HepG2 (cell line): ENCODE results near the gene ZNF764. TPM values are rescaled to one million over a fixed set of nuclear protein-coding genes. Genes with fewer than 3 reads are reported as not detected.
A peak's percentile ranks its signal among the peaks of the same experiment; 100 is the strongest.

Source experiments
- FOXO1 ChIP-seq: sonication (generic); formaldehyde crosslinking; IDR thresholded peaks from 2 replicates; pipeline ENCODE4 v1.4.0; 2020; ENCODE audit warnings: missing genetic modification reagents
- GFI1 ChIP-seq: sonication (generic); formaldehyde crosslinking; IDR thresholded peaks from 2 replicates; pipeline ENCODE4 v1.5.0; 2020; ENCODE audit warnings: missing genetic modification reagents, mild to moderate bottlenecking, borderline replicate concordance
- HDAC1 ChIP-seq: sonication (generic); formaldehyde crosslinking; IDR thresholded peaks from 2 replicates; pipeline ENCODE4 v1.5.1; 2020; ENCODE audit warnings: mild to moderate bottlenecking, missing genetic modification reagents
- HNRNPLL ChIP-seq: fragments of 200-400 bp; formaldehyde crosslinking; IDR thresholded peaks from 2 replicates; pipeline ENCODE4 v1.6.1; 2017; ENCODE audit warnings: mild to moderate bottlenecking, low read depth, low read length; ENCODE audit not compliant: poor library complexity, severe bottlenecking
- PRPF4 ChIP-seq: fragments of 200-400 bp; formaldehyde crosslinking; IDR thresholded peaks from 2 replicates; pipeline ENCODE4 v1.6.1; 2016; ENCODE audit warnings: low read length, low read depth; ENCODE audit not compliant: poor library complexity, severe bottlenecking
- SALL1 ChIP-seq: sonication (generic); formaldehyde crosslinking; IDR thresholded peaks from 2 replicates; pipeline ENCODE4 v1.8.0; 2022; ENCODE audit warnings: mild to moderate bottlenecking, missing genetic modification reagents
- ZNF446 ChIP-seq: sonication (generic); formaldehyde crosslinking; IDR thresholded peaks from 2 replicates; pipeline ENCODE4 v1.5.0; 2020; ENCODE audit warnings: mild to moderate bottlenecking, missing genetic modification reagents
- polyA plus RNA-seq, 8 experiments: library from polyadenylated mRNA; depleted of rRNA in 3 of 8; stranded (reverse) in 7 of 8; unstranded in 1 of 8; fragments of >200 nt; fragmentation: Illumina TruSeq in 4 of 8; extraction: Trizol in 4 of 8; gene quantifications; 2 replicates each; pipeline versions ENCODE4 v1.2.1 to v1.2.3, GENCODE V29; 2011 to 2016; ENCODE audit warnings: low read depth in 4 of 8, missing spikeins in 1 of 8, mixed read lengths in 1 of 8; ENCODE audit not compliant: insufficient read depth in 1 of 8
- total RNA-seq, 5 experiments: library from RNA; depleted of rRNA; stranded (reverse); fragments of >200 nt; fragmentation: Illumina TruSeq; extraction: Trizol; gene quantifications; 2 replicates each; pipeline ENCODE4 v1.2.3, GENCODE V29; 2016; ENCODE audit warnings: low read depth in 1 of 5
- TF ChIP-seq, protein P1 (sequence below): sonication (generic); formaldehyde crosslinking; IDR thresholded peaks from 2 replicates; pipeline ENCODE4 v1.5.0; 2020; ENCODE audit warnings: missing genetic modification reagents
- TF ChIP-seq, protein P2 (sequence below): sonication (generic); formaldehyde crosslinking; IDR thresholded peaks from 2 replicates; pipeline ENCODE4 v1.5.0; 2020; ENCODE audit warnings: mild to moderate bottlenecking, low read depth, missing genetic modification reagents, borderline replicate concordance
- TF ChIP-seq, protein P3 (sequence below): sonication (generic); formaldehyde crosslinking; IDR thresholded peaks from 2 replicates; pipeline ENCODE4 v1.5.1; 2020; ENCODE audit warnings: missing genetic modification reagents, mild to moderate bottlenecking, borderline replicate concordance
- TF ChIP-seq, protein P4 (sequence below): sonication (generic); formaldehyde crosslinking; IDR thresholded peaks from 2 replicates; pipeline ENCODE4 v1.5.0; 2020; ENCODE audit warnings: mild to moderate bottlenecking, missing genetic modification reagents, moderate library complexity
- TF ChIP-seq, protein P5 (sequence below), 2 experiments: sonication (generic) in 1 of 2; formaldehyde crosslinking in 1 of 2; IDR thresholded peaks; 2 replicates each; pipeline versions ENCODE4 v1.4.0 to v1.6.1; 2018 to 2020; ENCODE audit warnings: missing genetic modification reagents in 2 of 2, borderline replicate concordance in 1 of 2, low read depth in 1 of 2, mild to moderate bottlenecking in 1 of 2, missing biosample characterization in 1 of 2
- TF ChIP-seq, protein P6 (sequence below): sonication (generic); formaldehyde crosslinking; IDR thresholded peaks from 2 replicates; pipeline ENCODE4 v1.4.0; 2020; ENCODE audit warnings: missing genetic modification reagents, mild to moderate bottlenecking, borderline replicate concordance
- TF ChIP-seq, protein P7 (sequence below): sonication (generic); formaldehyde crosslinking; IDR thresholded peaks from 2 replicates; pipeline ENCODE4 v1.5.1; 2020; ENCODE audit warnings: missing genetic modification reagents, mild to moderate bottlenecking, borderline replicate concordance

ZNF764 gene
- total and polyA plus RNA-seq, 2 of the 13 experiments (the other 11 are each of a cell fraction or from before 2014, with no cell fraction given), result 4.1 to 9.1 TPM

DNA sequence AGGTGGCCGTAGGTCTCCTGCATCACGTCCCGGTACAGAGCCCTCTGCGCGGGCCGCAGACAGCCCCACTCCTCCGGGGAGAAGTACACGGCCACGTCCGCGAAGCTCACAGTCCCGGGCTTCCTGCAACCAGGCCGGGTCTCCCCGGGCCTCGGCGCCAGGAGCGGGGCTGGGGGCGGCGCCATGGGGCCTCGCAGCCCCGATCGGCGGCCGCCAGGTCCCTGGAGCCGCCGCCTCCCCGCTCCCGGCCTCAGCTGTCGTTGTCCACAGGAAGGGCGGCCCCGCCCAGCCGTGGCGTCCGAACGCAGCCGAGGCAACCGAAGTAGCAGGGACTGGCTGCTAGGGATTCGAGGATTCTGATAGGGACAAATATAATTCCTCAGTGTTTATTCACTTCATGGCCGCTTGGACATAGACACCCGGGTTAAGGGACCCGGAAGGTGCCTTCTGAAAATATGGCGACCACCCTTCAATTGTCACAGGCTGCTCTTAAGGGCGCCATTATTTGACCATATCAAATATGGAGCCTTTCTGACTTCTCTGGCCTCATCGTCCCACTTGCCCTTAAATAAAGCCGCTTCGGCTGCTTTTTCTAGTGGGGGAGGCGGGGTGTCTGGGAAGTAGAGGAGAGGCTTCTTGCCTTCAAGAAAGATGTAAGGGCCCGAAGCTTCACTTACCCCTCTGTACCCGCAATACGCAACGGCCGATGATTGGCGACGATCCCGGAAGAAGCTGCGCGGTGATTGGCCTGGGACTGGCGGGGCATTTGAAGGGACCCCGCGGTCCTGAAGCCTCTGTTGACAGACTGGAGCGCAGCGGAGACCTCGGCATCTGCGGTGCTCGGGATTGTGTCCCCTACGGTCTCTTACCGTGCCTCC, 13.5 kb upstream of the ZNF764 start, which contains the start of gene ZNF688 (continued):
- TF ChIP-seq HDAC1 (CRISPR knock-in tag), result peak; percentile 100
- TF ChIP-seq, protein P1, sequence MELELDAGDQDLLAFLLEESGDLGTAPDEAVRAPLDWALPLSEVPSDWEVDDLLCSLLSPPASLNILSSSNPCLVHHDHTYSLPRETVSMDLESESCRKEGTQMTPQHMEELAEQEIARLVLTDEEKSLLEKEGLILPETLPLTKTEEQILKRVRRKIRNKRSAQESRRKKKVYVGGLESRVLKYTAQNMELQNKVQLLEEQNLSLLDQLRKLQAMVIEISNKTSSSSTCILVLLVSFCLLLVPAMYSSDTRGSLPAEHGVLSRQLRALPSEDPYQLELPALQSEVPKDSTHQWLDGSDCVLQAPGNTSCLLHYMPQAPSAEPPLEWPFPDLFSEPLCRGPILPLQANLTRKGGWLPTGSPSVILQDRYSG (CRISPR knock-in tag), result no peak; the same call in 1 of the 2 replicates
- TF ChIP-seq PRPF4, result no peak
- TF ChIP-seq, protein P2, sequence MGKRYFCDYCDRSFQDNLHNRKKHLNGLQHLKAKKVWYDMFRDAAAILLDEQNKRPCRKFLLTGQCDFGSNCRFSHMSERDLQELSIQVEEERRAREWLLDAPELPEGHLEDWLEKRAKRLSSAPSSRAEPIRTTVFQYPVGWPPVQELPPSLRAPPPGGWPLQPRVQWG (CRISPR knock-in tag), result no peak
- 0 out of 2 replicates have a peak, but pooled peaks have one; percentile 41 for TF ChIP-seq GFI1
- TF ChIP-seq ZNF446 (CRISPR knock-in tag), result peak; percentile 94
- TF ChIP-seq, protein P3, sequence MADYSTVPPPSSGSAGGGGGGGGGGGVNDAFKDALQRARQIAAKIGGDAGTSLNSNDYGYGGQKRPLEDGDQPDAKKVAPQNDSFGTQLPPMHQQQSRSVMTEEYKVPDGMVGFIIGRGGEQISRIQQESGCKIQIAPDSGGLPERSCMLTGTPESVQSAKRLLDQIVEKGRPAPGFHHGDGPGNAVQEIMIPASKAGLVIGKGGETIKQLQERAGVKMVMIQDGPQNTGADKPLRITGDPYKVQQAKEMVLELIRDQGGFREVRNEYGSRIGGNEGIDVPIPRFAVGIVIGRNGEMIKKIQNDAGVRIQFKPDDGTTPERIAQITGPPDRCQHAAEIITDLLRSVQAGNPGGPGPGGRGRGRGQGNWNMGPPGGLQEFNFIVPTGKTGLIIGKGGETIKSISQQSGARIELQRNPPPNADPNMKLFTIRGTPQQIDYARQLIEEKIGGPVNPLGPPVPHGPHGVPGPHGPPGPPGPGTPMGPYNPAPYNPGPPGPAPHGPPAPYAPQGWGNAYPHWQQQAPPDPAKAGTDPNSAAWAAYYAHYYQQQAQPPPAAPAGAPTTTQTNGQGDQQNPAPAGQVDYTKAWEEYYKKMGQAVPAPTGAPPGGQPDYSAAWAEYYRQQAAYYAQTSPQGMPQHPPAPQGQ, result no peak
- TF ChIP-seq HNRNPLL, result peak; percentile 61
- TF ChIP-seq, protein P4, sequence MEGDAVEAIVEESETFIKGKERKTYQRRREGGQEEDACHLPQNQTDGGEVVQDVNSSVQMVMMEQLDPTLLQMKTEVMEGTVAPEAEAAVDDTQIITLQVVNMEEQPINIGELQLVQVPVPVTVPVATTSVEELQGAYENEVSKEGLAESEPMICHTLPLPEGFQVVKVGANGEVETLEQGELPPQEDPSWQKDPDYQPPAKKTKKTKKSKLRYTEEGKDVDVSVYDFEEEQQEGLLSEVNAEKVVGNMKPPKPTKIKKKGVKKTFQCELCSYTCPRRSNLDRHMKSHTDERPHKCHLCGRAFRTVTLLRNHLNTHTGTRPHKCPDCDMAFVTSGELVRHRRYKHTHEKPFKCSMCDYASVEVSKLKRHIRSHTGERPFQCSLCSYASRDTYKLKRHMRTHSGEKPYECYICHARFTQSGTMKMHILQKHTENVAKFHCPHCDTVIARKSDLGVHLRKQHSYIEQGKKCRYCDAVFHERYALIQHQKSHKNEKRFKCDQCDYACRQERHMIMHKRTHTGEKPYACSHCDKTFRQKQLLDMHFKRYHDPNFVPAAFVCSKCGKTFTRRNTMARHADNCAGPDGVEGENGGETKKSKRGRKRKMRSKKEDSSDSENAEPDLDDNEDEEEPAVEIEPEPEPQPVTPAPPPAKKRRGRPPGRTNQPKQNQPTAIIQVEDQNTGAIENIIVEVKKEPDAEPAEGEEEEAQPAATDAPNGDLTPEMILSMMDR (CRISPR knock-in tag), result no peak
- TF ChIP-seq, protein P5, sequence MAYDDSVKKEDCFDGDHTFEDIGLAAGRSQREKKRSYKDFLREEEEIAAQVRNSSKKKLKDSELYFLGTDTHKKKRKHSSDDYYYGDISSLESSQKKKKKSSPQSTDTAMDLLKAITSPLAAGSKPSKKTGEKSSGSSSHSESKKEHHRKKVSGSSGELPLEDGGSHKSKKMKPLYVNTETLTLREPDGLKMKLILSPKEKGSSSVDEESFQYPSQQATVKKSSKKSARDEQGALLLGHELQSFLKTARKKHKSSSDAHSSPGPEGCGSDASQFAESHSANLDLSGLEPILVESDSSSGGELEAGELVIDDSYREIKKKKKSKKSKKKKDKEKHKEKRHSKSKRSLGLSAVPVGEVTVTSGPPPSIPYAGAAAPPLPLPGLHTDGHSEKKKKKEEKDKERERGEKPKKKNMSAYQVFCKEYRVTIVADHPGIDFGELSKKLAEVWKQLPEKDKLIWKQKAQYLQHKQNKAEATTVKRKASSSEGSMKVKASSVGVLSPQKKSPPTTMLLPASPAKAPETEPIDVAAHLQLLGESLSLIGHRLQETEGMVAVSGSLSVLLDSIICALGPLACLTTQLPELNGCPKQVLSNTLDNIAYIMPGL (CRISPR knock-in tag; IDR thresholded peaks at IDR 0.05; ENCODE audit: borderline replicate concordance in 1 of 2, low read depth in 1 of 2), result peak in 1 of 2 experiments; percentile 80; a peak in 3 of 4 replicates
- peak; percentile 12; the same call in 1 of the 2 replicates for TF ChIP-seq FOXO1 (CRISPR knock-in tag)
- TF ChIP-seq, protein P6, sequence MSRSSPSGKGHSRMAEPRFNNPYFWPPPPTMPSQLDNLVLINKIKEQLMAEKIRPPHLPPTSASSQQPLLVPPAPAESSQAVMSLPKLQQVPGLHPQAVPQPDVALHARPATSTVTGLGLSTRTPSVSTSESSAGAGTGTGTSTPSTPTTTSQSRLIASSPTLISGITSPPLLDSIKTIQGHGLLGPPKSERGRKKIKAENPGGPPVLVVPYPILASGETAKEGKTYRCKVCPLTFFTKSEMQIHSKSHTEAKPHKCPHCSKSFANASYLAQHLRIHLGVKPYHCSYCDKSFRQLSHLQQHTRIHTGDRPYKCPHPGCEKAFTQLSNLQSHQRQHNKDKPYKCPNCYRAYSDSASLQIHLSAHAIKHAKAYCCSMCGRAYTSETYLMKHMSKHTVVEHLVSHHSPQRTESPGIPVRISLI, result 0 out of 2 replicates have a peak, but pooled peaks have one; percentile 13
- peak; percentile 53 for TF ChIP-seq SALL1 (CRISPR knock-in tag)
- TF ChIP-seq, protein P7, sequence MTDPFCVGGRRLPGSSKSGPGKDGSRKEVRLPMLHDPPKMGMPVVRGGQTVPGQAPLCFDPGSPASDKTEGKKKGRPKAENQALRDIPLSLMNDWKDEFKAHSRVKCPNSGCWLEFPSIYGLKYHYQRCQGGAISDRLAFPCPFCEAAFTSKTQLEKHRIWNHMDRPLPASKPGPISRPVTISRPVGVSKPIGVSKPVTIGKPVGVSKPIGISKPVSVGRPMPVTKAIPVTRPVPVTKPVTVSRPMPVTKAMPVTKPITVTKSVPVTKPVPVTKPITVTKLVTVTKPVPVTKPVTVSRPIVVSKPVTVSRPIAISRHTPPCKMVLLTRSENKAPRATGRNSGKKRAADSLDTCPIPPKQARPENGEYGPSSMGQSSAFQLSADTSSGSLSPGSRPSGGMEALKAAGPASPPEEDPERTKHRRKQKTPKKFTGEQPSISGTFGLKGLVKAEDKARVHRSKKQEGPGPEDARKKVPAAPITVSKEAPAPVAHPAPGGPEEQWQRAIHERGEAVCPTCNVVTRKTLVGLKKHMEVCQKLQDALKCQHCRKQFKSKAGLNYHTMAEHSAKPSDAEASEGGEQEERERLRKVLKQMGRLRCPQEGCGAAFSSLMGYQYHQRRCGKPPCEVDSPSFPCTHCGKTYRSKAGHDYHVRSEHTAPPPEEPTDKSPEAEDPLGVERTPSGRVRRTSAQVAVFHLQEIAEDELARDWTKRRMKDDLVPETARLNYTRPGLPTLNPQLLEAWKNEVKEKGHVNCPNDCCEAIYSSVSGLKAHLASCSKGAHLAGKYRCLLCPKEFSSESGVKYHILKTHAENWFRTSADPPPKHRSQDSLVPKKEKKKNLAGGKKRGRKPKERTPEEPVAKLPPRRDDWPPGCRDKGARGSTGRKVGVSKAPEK, result no peak
